MM.1S (cell line): ENCODE data around the gene MTCL1.
"Not testable (repeated sequence)": the region's sequence is repeated elsewhere in the genome, so short reads cannot be mapped to it uniquely, and the experiment has no call there.

Experiments used
- DNase-seq: peaks from one replicate; pipeline ENCODE4 v3.0.0-alpha.2; 2015
- H2AFZ ChIP-seq: fragments of 300-600 bp; sonication (generic); 2 replicates; pipeline ENCODE4 v1.6.0; 2016; ENCODE audit warnings: antibody characterized with exemption, low read length
- H3F3A ChIP-seq: fragments of 300-600 bp; sonication (generic); 2 replicates; pipeline ENCODE4 v1.6.1; 2016; ENCODE audit warnings: mild to moderate bottlenecking, antibody characterized with exemption, low read length, moderate library complexity, mixed read lengths; ENCODE audit not compliant: insufficient read depth
- H3K27ac ChIP-seq: fragments of 300-600 bp; sonication (generic); 2 replicates; pipeline ENCODE4 v1.5.1; 2016; ENCODE audit warnings: mild to moderate bottlenecking, low read length
- H3K27me3 ChIP-seq: fragments of 300-600 bp; sonication (generic); replicated peaks from 2 replicates; pipeline ENCODE4 v1.6.0; 2016; ENCODE audit warnings: low read length; ENCODE audit not compliant: insufficient read depth
- H3K36me3 ChIP-seq: fragments of 300-600 bp; sonication (generic); replicated peaks from 2 replicates; pipeline ENCODE4 v1.6.1; 2016; ENCODE audit warnings: mild to moderate bottlenecking, low read length, mixed read lengths; ENCODE audit not compliant: insufficient read depth
- H3K4me1 ChIP-seq: fragments of 300-600 bp; sonication (generic); 2 replicates; pipeline ENCODE4 v1.6.1; 2016; ENCODE audit warnings: low read length, mixed read lengths
- H3K4me2 ChIP-seq: fragments of 300-600 bp; sonication (generic); 2 replicates; pipeline ENCODE4 v1.6.0; 2016; ENCODE audit warnings: low read depth, low read length
- H3K4me3 ChIP-seq: fragments of 300-600 bp; sonication (generic); 2 replicates; pipeline ENCODE4 v1.5.1; 2016; ENCODE audit warnings: low read length, mixed read lengths
- H3K79me2 ChIP-seq: fragments of 300-600 bp; sonication (generic); 2 replicates; pipeline ENCODE4 v1.6.1; 2016; ENCODE audit warnings: mixed run types, low read length, mixed read lengths
- H3K9ac ChIP-seq: fragments of 300-600 bp; sonication (generic); 2 replicates; pipeline ENCODE4 v1.6.1; 2016; ENCODE audit warnings: low read length, mixed read lengths
- H3K9me2 ChIP-seq: fragments of 300-600 bp; sonication (generic); replicated peaks from 2 replicates; pipeline ENCODE4 v1.6.1; 2016; ENCODE audit warnings: mild to moderate bottlenecking, low read length, mixed read lengths; ENCODE audit not compliant: insufficient read depth
- H3K9me3 ChIP-seq: fragments of 300-600 bp; sonication (generic); replicated peaks from 2 replicates; pipeline ENCODE4 v1.6.1; 2016; ENCODE audit warnings: mild to moderate bottlenecking, low read length, mixed read lengths; ENCODE audit not compliant: insufficient read depth
- H4K20me1 ChIP-seq: fragments of 300-600 bp; sonication (generic); 2 replicates; pipeline ENCODE4 v1.6.1; 2016; ENCODE audit warnings: mild to moderate bottlenecking, low read length, moderate library complexity, mixed read lengths; ENCODE audit not compliant: insufficient read depth
- CTCF ChIP-seq: fragments of 300-600 bp; sonication (generic); IDR thresholded peaks from 2 replicates; pipeline ENCODE4 v1.5.1; 2016; ENCODE audit warnings: antibody characterized with exemption, low read length, mixed read lengths
- EZH2 ChIP-seq: fragments of 300-600 bp; sonication (generic); optimal IDR thresholded peaks from 2 replicates; pipeline ENCODE3; 2017; ENCODE audit warnings: low read depth, mild to moderate bottlenecking, antibody characterized with exemption, low read length, mixed read lengths
- EZH2phosphoT487 ChIP-seq: fragments of 300-600 bp; sonication (generic); IDR thresholded peaks from 2 replicates; pipeline ENCODE4 v1.6.1; 2018; ENCODE audit warnings: antibody characterized with exemption, low read length

The MTCL1 gene

DNA sequence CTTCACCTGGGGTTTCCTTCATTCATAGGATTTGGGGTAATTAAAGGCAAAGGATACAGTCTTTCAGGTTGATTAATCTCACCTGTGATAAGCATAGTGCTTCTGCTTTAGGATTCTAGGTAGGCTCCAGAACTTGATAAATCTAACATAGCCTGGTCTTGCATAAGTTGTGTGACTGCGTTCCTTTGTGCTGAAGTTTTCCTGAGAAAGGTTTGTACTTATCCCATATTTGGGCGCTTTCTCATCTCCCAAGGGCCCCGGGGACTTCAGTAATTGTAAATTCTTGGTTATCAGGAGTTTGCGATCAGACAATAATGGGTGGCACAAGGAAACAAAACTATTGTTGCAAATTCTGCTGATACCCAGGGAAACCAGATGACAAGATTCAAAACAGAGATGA is 53.1 kb downstream of the MTCL1 start:
- no peaks in the 10 kb centered on the region for H4K20me1 ChIP-seq
- H3K4me3 ChIP-seq = no peak overlapping the region
- no peaks in the 10 kb centered on the region for H3K9me2 ChIP-seq
- H3F3A ChIP-seq = no peaks in the 10 kb centered on the region
- no peak for TF ChIP-seq CTCF
- no peak for TF ChIP-seq EZH2
- no peak for TF ChIP-seq EZH2phosphoT487
- H3K27ac ChIP-seq = no peak overlapping the region
- H3K36me3 ChIP-seq = peaks cover 5% of the 10 kb centered on the region
- no peaks in the 10 kb centered on the region for H3K27me3 ChIP-seq
- H3K4me1 ChIP-seq = no peaks in the 10 kb centered on the region
- no peak overlapping the region for H2AFZ ChIP-seq
- no peak overlapping the region for H3K9ac ChIP-seq
- no peak for DNase-seq
- H3K9me3 ChIP-seq = no peaks in the 10 kb centered on the region
- H3K79me2 ChIP-seq = peaks cover 14% of the 10 kb centered on the region
- H3K4me2 ChIP-seq = no peak overlapping the region

- H3K4me1 ChIP-seq = no peaks in the 10 kb centered on the region
- H3K27ac ChIP-seq = no peak overlapping the region
- H3K79me2 ChIP-seq = 0 out of 2 replicates have a peak, but pooled peaks cover 6% of the 10 kb centered on the region
- H3K27me3 ChIP-seq = no peaks in the 10 kb centered on the region
- H3F3A ChIP-seq = no peaks in the 10 kb centered on the region
- H3K4me2 ChIP-seq = no peak overlapping the region
- peaks cover 5% of the 10 kb centered on the region for H3K36me3 ChIP-seq
- H3K9me3 ChIP-seq = no peaks in the 10 kb centered on the region
- DNase-seq = no peak
- no peak for TF ChIP-seq EZH2phosphoT487
- no peak for TF ChIP-seq EZH2
- no peak for TF ChIP-seq CTCF
- H3K9me2 ChIP-seq = no peaks in the 10 kb centered on the region
- H4K20me1 ChIP-seq = no peaks in the 10 kb centered on the region
- H3K4me3 ChIP-seq = no peak overlapping the region
- no peak overlapping the region for H3K9ac ChIP-seq
- no peak overlapping the region for H2AFZ ChIP-seq
Measured at GRCh38 chr18:8760984-8761383, 55.6 kb downstream of the MTCL1 start.

GRCh38 chr18:8761535-8761934 is 56.2 kb downstream of the MTCL1 start:
- not testable (repeated sequence) for H3K4me3 ChIP-seq, H3K36me3 ChIP-seq, H3K9me3 ChIP-seq, H4K20me1 ChIP-seq, H2AFZ ChIP-seq, H3K27me3 ChIP-seq, H3K79me2 ChIP-seq, H3K9me2 ChIP-seq, H3K4me2 ChIP-seq, DNase-seq, H3K4me1 ChIP-seq, H3K9ac ChIP-seq, H3K27ac ChIP-seq, H3F3A ChIP-seq

GRCh38 chr18:8762968-8763367 is 57.6 kb downstream of the MTCL1 start:
- H3K36me3 ChIP-seq = peaks cover 5% of the 10 kb centered on the region
- no peaks in the 10 kb centered on the region for H3K4me1 ChIP-seq
- TF ChIP-seq EZH2 = no peak
- TF ChIP-seq EZH2phosphoT487 = no peak
- no peak for TF ChIP-seq CTCF
- DNase-seq = no peak
- H3F3A ChIP-seq = no peaks in the 10 kb centered on the region
- H2AFZ ChIP-seq = no peak overlapping the region
- H3K79me2 ChIP-seq = 0 out of 2 replicates have a peak, but pooled peaks cover 2% of the 10 kb centered on the region
- no peaks in the 10 kb centered on the region for H3K9me2 ChIP-seq
- H3K9ac ChIP-seq = no peak overlapping the region
- H3K4me2 ChIP-seq = no peak overlapping the region
- no peak overlapping the region for H3K4me3 ChIP-seq
- H4K20me1 ChIP-seq = no peaks in the 10 kb centered on the region
- H3K27me3 ChIP-seq = no peaks in the 10 kb centered on the region
- H3K27ac ChIP-seq = no peak overlapping the region
- H3K9me3 ChIP-seq = no peaks in the 10 kb centered on the region
